Chondrocyte (in vitro differentiated cells): Measurements from ENCODE around the gene PTPN22. TPM values are rescaled to one million over a fixed set of nuclear protein-coding genes. Genes with fewer than 3 reads are reported as not detected.

ENCODE experiments used
- DNase-seq: peaks from one replicate; pipeline ENCODE4 v3.0.0; 2021; ENCODE audit warnings: mixed read lengths, low spot score
- H3K27ac Mint-ChIP-seq: one replicate; pipeline ENCODE4 v1.8.0; 2021; ENCODE audit warnings: mild to moderate bottlenecking, moderate library complexity, mixed read lengths; ENCODE audit not compliant: unreplicated experiment
- H3K27me3 Mint-ChIP-seq: 2 replicates; pipeline ENCODE4 v1.8.0; 2021; ENCODE audit warnings: low read depth, mixed read lengths
- H3K36me3 Mint-ChIP-seq: 2 replicates; pipeline ENCODE4 v1.8.0; 2021; ENCODE audit warnings: low read depth, mixed read lengths
- H3K4me1 Mint-ChIP-seq: 2 replicates; pipeline ENCODE4 v1.8.0; 2021; ENCODE audit warnings: low read depth, mild to moderate bottlenecking, mixed read lengths
- H3K4me3 Mint-ChIP-seq: one replicate; pipeline ENCODE4 v1.8.0; 2021; ENCODE audit warnings: mild to moderate bottlenecking, moderate library complexity, mixed read lengths; ENCODE audit not compliant: unreplicated experiment
- H3K9me3 Mint-ChIP-seq: 2 replicates; pipeline ENCODE4 v1.8.0; 2021; ENCODE audit warnings: low read depth, mixed read lengths
- CTCF ChIP-seq: fragments of 200-600 bp; sonication (generic); IDR thresholded peaks from 2 replicates; pipeline ENCODE4 v1.5.0; 2021; ENCODE audit warnings: antibody characterized with exemption, mild to moderate bottlenecking, moderate library complexity
- long read RNA-seq: library from polyadenylated mRNA; stranded (forward); transcript quantifications from one replicate; pipeline ENCODE4 v2.0.0, GENCODE V29; 2021
- total RNA-seq: library from RNA; stranded (reverse); gene quantifications from 3 replicates; pipeline ENCODE4 v1.2.1, GENCODE V29; 2021

Gene PTPN22
- not detected in 3 replicates for total RNA-seq
- long read RNA-seq = 0 reads

- H3K36me3 Mint-ChIP-seq = no peaks in the 10 kb centered on the region
- TF ChIP-seq CTCF = no peak
- H3K4me1 Mint-ChIP-seq = no peaks in the 10 kb centered on the region
- DNase-seq = no peak
- H3K4me3 Mint-ChIP-seq = no peak within 1 kb of the TSS
- no peaks in the 10 kb centered on the region for H3K27me3 Mint-ChIP-seq
- no peaks in the 10 kb centered on the region for H3K9me3 Mint-ChIP-seq
- H3K27ac Mint-ChIP-seq = no peak within 1 kb of the TSS
Measured at GRCh38 chr1:113871597-113872113, at the start of gene PTPN22. PTPN22 (minus strand) TSS chr1:113871712.

GRCh38 chr1:113918243-113918642 is 46.7 kb upstream of the PTPN22 start:
- peaks cover 2% of the 10 kb centered on the region for H3K4me1 Mint-ChIP-seq
- DNase-seq = no peak
- H3K9me3 Mint-ChIP-seq = no peaks in the 10 kb centered on the region
- TF ChIP-seq CTCF = no peak
- H3K27ac Mint-ChIP-seq = no peak overlapping the region
- peaks cover 4% of the 10 kb centered on the region for H3K27me3 Mint-ChIP-seq
- H3K4me3 Mint-ChIP-seq = no peak overlapping the region
- peaks cover 1% of the 10 kb centered on the region for H3K36me3 Mint-ChIP-seq

GRCh38 chr1:113917400-113918082 is 46.0 kb upstream of the PTPN22 start:
- no peaks in the 10 kb centered on the region for H3K9me3 Mint-ChIP-seq
- peaks cover 9% of the 10 kb centered on the region for H3K4me1 Mint-ChIP-seq
- no peak for DNase-seq
- no peak for TF ChIP-seq CTCF
- peaks cover 2% of the 10 kb centered on the region for H3K27me3 Mint-ChIP-seq
- no peak overlapping the region for H3K4me3 Mint-ChIP-seq
- H3K36me3 Mint-ChIP-seq = peaks cover 1% of the 10 kb centered on the region
- H3K27ac Mint-ChIP-seq = no peak overlapping the region

- Mint-ChIP-seq H3K27ac (no peak overlapping the region), H3K9me3 (no peaks in the 10 kb centered on the region), H3K4me1 (peaks cover 11% of the 10 kb centered on the region), H3K4me3 (no peak overlapping the region), H3K27me3 (no peaks in the 10 kb centered on the region), H3K36me3 (peaks cover 1% of the 10 kb centered on the region)
- no peak for TF ChIP-seq CTCF
- no peak for DNase-seq
Measured at GRCh38 chr1:113916974-113917373, 45.5 kb upstream of the PTPN22 start.

- Mint-ChIP-seq H3K4me1 (peaks cover 11% of the 10 kb centered on the region), H3K27ac (no peak overlapping the region), H3K27me3 (no peaks in the 10 kb centered on the region), H3K9me3 (no peaks in the 10 kb centered on the region), H3K4me3 (no peak overlapping the region), H3K36me3 (peaks cover 13% of the 10 kb centered on the region)
- TF ChIP-seq CTCF = no peak
- DNase-seq = no peak
Measured at GRCh38 chr1:113913887-113914664, 42.6 kb upstream of the PTPN22 start.
